Measurements from ENCODE around the gene PACS2. TPM values are rescaled to one million over a fixed set of nuclear protein-coding genes. Genes with fewer than 3 reads are reported as not detected.
"Not testable (repeated sequence)": the region's sequence is repeated elsewhere in the genome, so short reads cannot be mapped to it uniquely, and the experiment has no call there.

PACS2 gene
- total RNA-seq, 4 donors from 2014 or later: 142 to 225 (median 183) TPM

- Histone ChIP-seq H3K4me1 (no peaks in the 10 kb centered on the region), H3K9me3 (peaks cover 0 to 2% (median 0%) of the 10 kb centered on the region in 4 donors), H3K27me3 (no peaks in the 10 kb centered on the region), H3K27ac (no peak overlapping the region), H3K4me3 (no peak overlapping the region), H3K36me3 (peaks cover 0 to 79% (median 4%) of the 10 kb centered on the region in 3 donors)
- WGBS, 2 donors: 93 to 94% methylated on average over 10 to 17 of the region's 17 CpGs
- DNase-seq (ENCODE audit: low spot score in 2 of 2): no peak
- no peak for TF ChIP-seq EP300 (IDR thresholded peaks at IDR 0.05)
- TF ChIP-seq, protein P1, sequence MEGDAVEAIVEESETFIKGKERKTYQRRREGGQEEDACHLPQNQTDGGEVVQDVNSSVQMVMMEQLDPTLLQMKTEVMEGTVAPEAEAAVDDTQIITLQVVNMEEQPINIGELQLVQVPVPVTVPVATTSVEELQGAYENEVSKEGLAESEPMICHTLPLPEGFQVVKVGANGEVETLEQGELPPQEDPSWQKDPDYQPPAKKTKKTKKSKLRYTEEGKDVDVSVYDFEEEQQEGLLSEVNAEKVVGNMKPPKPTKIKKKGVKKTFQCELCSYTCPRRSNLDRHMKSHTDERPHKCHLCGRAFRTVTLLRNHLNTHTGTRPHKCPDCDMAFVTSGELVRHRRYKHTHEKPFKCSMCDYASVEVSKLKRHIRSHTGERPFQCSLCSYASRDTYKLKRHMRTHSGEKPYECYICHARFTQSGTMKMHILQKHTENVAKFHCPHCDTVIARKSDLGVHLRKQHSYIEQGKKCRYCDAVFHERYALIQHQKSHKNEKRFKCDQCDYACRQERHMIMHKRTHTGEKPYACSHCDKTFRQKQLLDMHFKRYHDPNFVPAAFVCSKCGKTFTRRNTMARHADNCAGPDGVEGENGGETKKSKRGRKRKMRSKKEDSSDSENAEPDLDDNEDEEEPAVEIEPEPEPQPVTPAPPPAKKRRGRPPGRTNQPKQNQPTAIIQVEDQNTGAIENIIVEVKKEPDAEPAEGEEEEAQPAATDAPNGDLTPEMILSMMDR (IDR thresholded peaks at IDR 0.05): no peak
- TF ChIP-seq POLR2A (IDR thresholded peaks at IDR 0.05): no peak
These were observed 43.1 kb downstream of the PACS2 start for GRCh38 chr14:105357626-105358025.

DNA sequence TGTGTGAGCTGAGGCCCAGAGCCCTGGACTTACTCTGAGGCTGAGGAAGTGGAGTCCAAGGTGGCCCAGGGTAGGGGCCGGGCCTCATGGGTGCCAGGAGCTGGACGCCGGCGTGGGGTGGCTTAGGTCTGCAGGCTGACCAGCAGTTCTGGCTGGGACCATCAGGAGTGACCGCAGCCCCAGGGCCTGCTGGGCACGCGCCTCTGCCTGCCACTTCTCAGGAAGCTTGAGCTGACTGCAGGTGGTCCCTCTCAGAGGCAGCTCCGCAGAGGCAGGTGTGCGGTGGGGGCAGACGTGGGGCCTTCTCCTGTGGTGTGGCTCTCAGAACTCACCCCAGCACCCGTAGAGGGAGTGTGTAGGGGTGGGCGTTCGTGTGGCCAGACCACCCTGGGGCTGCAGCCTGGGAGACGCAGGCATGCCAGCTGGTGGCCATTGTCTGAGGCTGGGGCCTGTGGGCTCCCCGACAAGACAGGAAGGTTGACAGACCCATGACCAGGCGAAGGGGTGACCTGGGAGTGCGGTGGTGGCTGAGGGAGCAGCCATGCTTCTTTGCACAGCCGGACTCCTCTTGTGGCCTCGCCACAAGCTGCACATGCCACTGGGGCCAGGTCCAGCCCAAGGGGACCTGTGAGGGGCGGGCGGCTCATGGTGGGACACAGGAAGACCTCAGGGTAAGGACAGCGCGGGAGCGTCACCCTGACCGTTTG, 43.7 kb downstream of the PACS2 start:
- DNase-seq (ENCODE audit: low spot score in 2 of 2): no peak
- Histone ChIP-seq H3K9me3 (peaks cover 0 to 6% (median 0%) of the 10 kb centered on the region in 4 donors), H3K27ac (no peak overlapping the region), H3K4me3 (no peak overlapping the region), H3K36me3 (peaks cover 0 to 79% (median 4%) of the 10 kb centered on the region in 3 donors), H3K4me1 (no peaks in the 10 kb centered on the region), H3K27me3 (no peaks in the 10 kb centered on the region)
- no peak for TF ChIP-seq POLR2A (IDR thresholded peaks at IDR 0.05)
- TF ChIP-seq, protein P1 (IDR thresholded peaks at IDR 0.05): no peak
- TF ChIP-seq EP300 (IDR thresholded peaks at IDR 0.05): no peak
- WGBS, 2 donors: 91 to 92% methylated on average over 19 to 21 of the region's 25 CpGs

- no peaks in the 10 kb centered on the region for H3K27me3 ChIP-seq
- TF ChIP-seq, protein P1 (IDR thresholded peaks at IDR 0.05): no peak
- DNase-seq (ENCODE audit: low spot score in 2 of 2): no peak
- H3K9me3 ChIP-seq: peaks cover 0 to 6% (median 0%) of the 10 kb centered on the region in 4 donors
- no peak overlapping the region for H3K27ac ChIP-seq
- 91 to 93% methylated on average over 16 of the region's 16 CpGs for WGBS, 2 donors
- H3K4me1 ChIP-seq: peaks cover 0 to 5% (median 0%) of the 10 kb centered on the region in 4 donors
- peaks cover 0 to 75% (median 4%) of the 10 kb centered on the region in 3 donors for H3K36me3 ChIP-seq
- H3K4me3 ChIP-seq: no peak overlapping the region
These were observed 44.4 kb downstream of the PACS2 start for GRCh38 chr14:105358943-105359342.

DNA sequence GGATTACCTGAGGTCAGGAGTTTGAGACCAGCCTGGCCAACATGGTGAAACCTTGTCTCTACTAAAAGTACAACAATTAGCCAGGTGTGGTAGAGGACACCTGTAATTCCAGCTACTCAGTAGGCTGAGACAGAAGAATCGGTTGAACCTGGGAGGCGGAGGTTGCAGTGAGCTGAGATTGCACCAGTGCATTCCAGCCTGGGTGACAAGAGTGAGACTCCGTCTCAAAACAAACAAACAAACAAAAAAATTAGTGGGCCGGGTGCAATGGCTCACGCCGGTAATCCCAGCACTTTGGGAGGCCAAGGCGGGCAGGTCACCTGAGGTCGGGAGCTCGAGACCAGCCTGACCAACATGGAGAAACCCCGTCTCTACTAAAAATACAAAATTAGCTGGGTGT, 46.9 kb downstream of the PACS2 start:
- H3K27me3 ChIP-seq; DNase-seq (ENCODE audit: low spot score in 2 of 2); H3K27ac ChIP-seq; H3K9me3 ChIP-seq; H3K4me3 ChIP-seq: not testable (repeated sequence)
- peaks cover 0 to 50% (median 0%) of the 10 kb centered on the region in 3 donors for H3K36me3 ChIP-seq
- WGBS, 2 donors: 95 to 98% methylated on average over 10 of the region's 10 CpGs
- peaks cover 0 to 15% (median 0%) of the 10 kb centered on the region in 4 donors for H3K4me1 ChIP-seq

DNA sequence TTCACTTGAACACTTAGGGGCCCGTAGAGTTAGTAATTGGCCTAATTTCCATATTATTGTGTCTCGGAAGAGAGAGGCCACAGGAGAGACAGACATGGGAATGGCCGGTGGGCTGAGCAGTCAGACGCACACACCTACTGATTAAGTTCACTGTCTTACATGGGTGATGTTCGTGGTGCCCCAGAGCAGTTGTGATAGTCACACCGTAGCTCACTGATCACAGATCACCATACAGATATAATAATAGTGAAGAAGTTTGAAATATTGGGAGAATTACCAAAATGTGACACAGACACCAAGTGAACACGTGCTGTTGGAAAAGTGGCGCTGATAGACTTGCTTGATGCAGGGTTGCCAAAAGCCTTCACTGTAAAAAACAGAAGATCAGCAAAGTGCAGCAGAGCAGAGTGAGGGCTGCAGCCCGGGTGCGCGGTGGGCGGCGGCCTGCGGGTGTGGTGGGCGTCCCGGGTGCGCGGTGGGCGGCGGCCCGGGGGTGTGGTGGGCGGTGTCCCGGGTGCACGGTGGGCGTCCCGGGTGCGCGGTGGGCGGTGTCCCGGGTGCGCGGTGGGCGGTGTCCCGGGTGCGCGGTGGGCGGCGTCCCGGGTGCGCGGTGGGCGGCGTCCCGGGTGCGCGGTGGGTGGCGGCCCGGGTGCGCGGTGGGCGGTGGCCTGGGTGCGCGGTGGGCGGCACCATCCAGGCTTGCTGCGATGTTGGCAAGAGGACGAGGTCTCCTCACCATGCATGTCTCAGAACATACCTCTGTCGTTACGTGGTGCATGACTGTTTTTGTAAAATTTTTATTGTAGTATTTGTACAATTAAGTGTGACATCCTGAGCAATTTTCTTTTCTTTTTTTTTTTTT, 49.5 kb downstream of the PACS2 start:
- H3K27ac ChIP-seq: peak overlapping the region in 1 of 4 donors; percentile 22
- H3K4me3 ChIP-seq: peak overlapping the region in 1 of 4 donors; percentile 33
- H3K9me3 ChIP-seq: peaks cover 0 to 6% (median 0%) of the 10 kb centered on the region in 4 donors
- H3K4me1 ChIP-seq: peaks cover 0 to 15% (median 0%) of the 10 kb centered on the region in 4 donors
- peaks cover 0 to 50% (median 0%) of the 10 kb centered on the region in 3 donors for H3K36me3 ChIP-seq
- TF ChIP-seq, protein P1 (IDR thresholded peaks at IDR 0.05): no peak
- TF ChIP-seq POLR2A (IDR thresholded peaks at IDR 0.05) (no peak), EP300 (IDR thresholded peaks at IDR 0.05) (no peak)
- no peaks in the 10 kb centered on the region for H3K27me3 ChIP-seq
- DNase-seq (ENCODE audit: low spot score in 2 of 2): no peak
- 11 to 15% methylated on average over 45 of the region's 58 CpGs for WGBS, 2 donors
